OCI-LY3 (cell line): ENCODE measurements around the gene GATA3.

Source experiments
- H2AFZ ChIP-seq: fragments of 200-600, 300-600 bp; shearing (Covaris generic); 2 replicates; pipeline ENCODE4 v1.6.0; 2014; ENCODE audit warnings: antibody characterized with exemption, low read depth, low read length
- H3K27ac ChIP-seq: fragments of 200-600, 300-600 bp; sonication (generic); 2 replicates; pipeline ENCODE4 v1.5.1; 2014; ENCODE audit warnings: mild to moderate bottlenecking, low read length, moderate library complexity, mixed read lengths
- H3K27me3 ChIP-seq: fragments of 200-600, 300-600 bp; sonication (generic); 2 replicates; pipeline ENCODE4 v1.6.1; 2014; ENCODE audit warnings: low read depth, low read length, mixed read lengths
- H3K36me3 ChIP-seq: fragments of 200-600, 300-600 bp; sonication (generic); replicated peaks from 2 replicates; pipeline ENCODE3; 2014; ENCODE audit warnings: low read depth, low read length, mixed read lengths
- H3K4me1 ChIP-seq: fragments of 300-600, 200-600 bp; sonication (generic); 2 replicates; pipeline ENCODE4 v1.6.1; 2014; ENCODE audit warnings: low read length, mixed read lengths
- H3K4me2 ChIP-seq: fragments of 200-600, 300-600 bp; sonication (generic); 2 replicates; pipeline ENCODE4 v1.6.1; 2014; ENCODE audit warnings: low read length, mixed read lengths
- H3K4me3 ChIP-seq: fragments of 300-600, 200-600 bp; sonication (generic); 2 replicates; pipeline ENCODE4 v1.5.1; 2014; ENCODE audit warnings: antibody characterized with exemption, mild to moderate bottlenecking, low read length, moderate library complexity
- H3K79me2 ChIP-seq: fragments of 300-600, 200-600 bp; shearing (Covaris generic); 2 replicates; pipeline ENCODE4 v1.6.1; 2014; ENCODE audit warnings: mild to moderate bottlenecking, low read length, mixed read lengths
- H3K9ac ChIP-seq: fragments of 300-600, 200-600 bp; shearing (Covaris generic); 2 replicates; pipeline ENCODE4 v1.6.0; 2014; ENCODE audit warnings: mild to moderate bottlenecking, low read length, moderate library complexity
- H3K9me3 ChIP-seq: fragments of 200-600, 300-600 bp; shearing (Covaris generic); 2 replicates; pipeline ENCODE4 v1.6.1; 2014; ENCODE audit warnings: low read length, mixed read lengths; ENCODE audit not compliant: insufficient read depth
- H4K20me1 ChIP-seq: fragments of 200-600, 300-600 bp; sonication (generic); 2 replicates; pipeline ENCODE4 v1.6.1; 2016; ENCODE audit warnings: low read length, mixed read lengths; ENCODE audit not compliant: insufficient read depth
- CTCF ChIP-seq: fragments of 200-600, 300-600 bp; sonication (generic); IDR thresholded peaks from 2 replicates; pipeline ENCODE4 v1.5.1; 2014; ENCODE audit warnings: antibody characterized with exemption, low read length, low read depth
- EZH2phosphoT487 ChIP-seq: fragments of 200-600 bp; shearing (Covaris generic); IDR thresholded peaks from 2 replicates; pipeline ENCODE4 v1.6.1; 2018; ENCODE audit warnings: antibody characterized with exemption, mixed run types, low read depth

GATA3 gene

GRCh38 chr10:8053446-8054243 is 843 bp upstream of the GATA3 start:
- H3K9ac ChIP-seq = no peak overlapping the region
- H3K4me3 ChIP-seq = no peak overlapping the region
- H3K9me3 ChIP-seq = no peaks in the 10 kb centered on the region
- no peak for TF ChIP-seq EZH2phosphoT487
- TF ChIP-seq CTCF = no peak
- peaks cover 21% of the 10 kb centered on the region for H3K4me1 ChIP-seq
- H2AFZ ChIP-seq = no peak overlapping the region
- H3K36me3 ChIP-seq = no peaks in the 10 kb centered on the region
- no peaks in the 10 kb centered on the region for H3K79me2 ChIP-seq
- no peaks in the 10 kb centered on the region for H4K20me1 ChIP-seq
- no peak overlapping the region for H3K27ac ChIP-seq
- no peak overlapping the region for H3K4me2 ChIP-seq
- H3K27me3 ChIP-seq = no peaks in the 10 kb centered on the region

- no peak overlapping the region for H3K9ac ChIP-seq
- peaks cover 16% of the 10 kb centered on the region for H3K4me1 ChIP-seq
- H3K79me2 ChIP-seq = no peaks in the 10 kb centered on the region
- no peaks in the 10 kb centered on the region for H3K36me3 ChIP-seq
- H3K4me3 ChIP-seq = no peak overlapping the region
- H3K9me3 ChIP-seq = no peaks in the 10 kb centered on the region
- no peak overlapping the region for H2AFZ ChIP-seq
- H3K4me2 ChIP-seq = no peak overlapping the region
- H3K27ac ChIP-seq = no peak overlapping the region
- H3K27me3 ChIP-seq = no peaks in the 10 kb centered on the region
- no peak for TF ChIP-seq CTCF
- no peak for TF ChIP-seq EZH2phosphoT487
- no peaks in the 10 kb centered on the region for H4K20me1 ChIP-seq
Measured at GRCh38 chr10:8054244-8054493, 319 bp upstream of the GATA3 start.

GRCh38 chr10:8055420-8056349 is 1.2 kb downstream of the GATA3 start:
- Histone ChIP-seq H3K4me3 (no peak overlapping the region), H3K36me3 (no peaks in the 10 kb centered on the region), H4K20me1 (no peaks in the 10 kb centered on the region), H2AFZ (no peak overlapping the region), H3K9ac (no peak overlapping the region), H3K4me1 (peaks cover 22% of the 10 kb centered on the region), H3K9me3 (no peaks in the 10 kb centered on the region), H3K27me3 (no peaks in the 10 kb centered on the region), H3K4me2 (no peak overlapping the region), H3K27ac (no peak overlapping the region), H3K79me2 (no peaks in the 10 kb centered on the region)
- TF ChIP-seq EZH2phosphoT487 = no peak
- TF ChIP-seq CTCF = no peak

GRCh38 chr10:8056378-8056777 is 1.9 kb downstream of the GATA3 start:
- no peak overlapping the region for H3K4me3 ChIP-seq
- no peaks in the 10 kb centered on the region for H3K36me3 ChIP-seq
- no peaks in the 10 kb centered on the region for H4K20me1 ChIP-seq
- no peaks in the 10 kb centered on the region for H3K27me3 ChIP-seq
- H3K4me1 ChIP-seq = peaks cover 29% of the 10 kb centered on the region
- H2AFZ ChIP-seq = no peak overlapping the region
- H3K4me2 ChIP-seq = no peak overlapping the region
- H3K9me3 ChIP-seq = no peaks in the 10 kb centered on the region
- TF ChIP-seq EZH2phosphoT487 (no peak), CTCF (no peak)
- H3K27ac ChIP-seq = no peak overlapping the region
- H3K9ac ChIP-seq = no peak overlapping the region
- no peaks in the 10 kb centered on the region for H3K79me2 ChIP-seq
